ENCODE data around the gene LMF1.

The LMF1 gene

GRCh38 chr16:927406-927805 is 43.4 kb downstream of the LMF1 start:
- no peak for TF ChIP-seq FOXP2 (optimal IDR thresholded peaks at IDR 0.05; ENCODE audit: borderline replicate concordance, extremely low read depth, extremely low read length, insufficient read depth)
- TF ChIP-seq, protein P1, sequence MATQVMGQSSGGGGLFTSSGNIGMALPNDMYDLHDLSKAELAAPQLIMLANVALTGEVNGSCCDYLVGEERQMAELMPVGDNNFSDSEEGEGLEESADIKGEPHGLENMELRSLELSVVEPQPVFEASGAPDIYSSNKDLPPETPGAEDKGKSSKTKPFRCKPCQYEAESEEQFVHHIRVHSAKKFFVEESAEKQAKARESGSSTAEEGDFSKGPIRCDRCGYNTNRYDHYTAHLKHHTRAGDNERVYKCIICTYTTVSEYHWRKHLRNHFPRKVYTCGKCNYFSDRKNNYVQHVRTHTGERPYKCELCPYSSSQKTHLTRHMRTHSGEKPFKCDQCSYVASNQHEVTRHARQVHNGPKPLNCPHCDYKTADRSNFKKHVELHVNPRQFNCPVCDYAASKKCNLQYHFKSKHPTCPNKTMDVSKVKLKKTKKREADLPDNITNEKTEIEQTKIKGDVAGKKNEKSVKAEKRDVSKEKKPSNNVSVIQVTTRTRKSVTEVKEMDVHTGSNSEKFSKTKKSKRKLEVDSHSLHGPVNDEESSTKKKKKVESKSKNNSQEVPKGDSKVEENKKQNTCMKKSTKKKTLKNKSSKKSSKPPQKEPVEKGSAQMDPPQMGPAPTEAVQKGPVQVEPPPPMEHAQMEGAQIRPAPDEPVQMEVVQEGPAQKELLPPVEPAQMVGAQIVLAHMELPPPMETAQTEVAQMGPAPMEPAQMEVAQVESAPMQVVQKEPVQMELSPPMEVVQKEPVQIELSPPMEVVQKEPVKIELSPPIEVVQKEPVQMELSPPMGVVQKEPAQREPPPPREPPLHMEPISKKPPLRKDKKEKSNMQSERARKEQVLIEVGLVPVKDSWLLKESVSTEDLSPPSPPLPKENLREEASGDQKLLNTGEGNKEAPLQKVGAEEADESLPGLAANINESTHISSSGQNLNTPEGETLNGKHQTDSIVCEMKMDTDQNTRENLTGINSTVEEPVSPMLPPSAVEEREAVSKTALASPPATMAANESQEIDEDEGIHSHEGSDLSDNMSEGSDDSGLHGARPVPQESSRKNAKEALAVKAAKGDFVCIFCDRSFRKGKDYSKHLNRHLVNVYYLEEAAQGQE (IDR thresholded peaks at IDR 0.05; ENCODE audit: insufficient read depth in 1 of 2, low read depth in 2 of 2, low read length in 2 of 2), result no peak
- TF ChIP-seq TAF1 (IDR thresholded peaks at IDR 0.05; ENCODE audit: borderline replicate concordance, insufficient read depth, low read length), result no peak
- no peak for TF ChIP-seq POLR2AphosphoS5 (IDR thresholded peaks at IDR 0.05; ENCODE audit: low read depth, low read length)
- TF ChIP-seq SIN3A (IDR thresholded peaks at IDR 0.05; ENCODE audit: borderline replicate concordance, insufficient read depth, low read length), result no peak

DNA sequence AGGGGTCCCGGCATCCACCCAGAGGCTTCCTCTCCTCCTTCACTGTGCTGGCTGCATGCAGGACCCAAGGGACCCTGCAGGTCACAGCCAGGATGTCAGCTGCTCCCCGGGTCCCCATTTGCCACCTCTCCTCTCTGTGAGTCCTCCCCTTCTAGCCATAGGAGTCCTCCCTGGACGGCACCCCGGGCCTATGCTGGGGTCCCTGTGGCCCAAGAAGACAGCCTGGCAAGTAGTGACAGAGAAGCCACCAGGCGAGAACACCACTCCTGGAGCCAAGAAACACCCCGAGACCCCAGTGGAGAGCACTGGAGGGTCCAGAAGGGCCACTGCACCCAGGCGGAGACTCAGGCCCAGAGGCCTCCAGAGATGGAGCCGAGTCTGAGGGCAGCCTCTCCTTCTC is 44.1 kb downstream of the LMF1 start:
- TF ChIP-seq TAF1 (IDR thresholded peaks at IDR 0.05; ENCODE audit: borderline replicate concordance, insufficient read depth, low read length) (no peak), SIN3A (IDR thresholded peaks at IDR 0.05; ENCODE audit: borderline replicate concordance, insufficient read depth, low read length) (no peak), POLR2AphosphoS5 (IDR thresholded peaks at IDR 0.05; ENCODE audit: low read depth, low read length) (no peak), FOXP2 (optimal IDR thresholded peaks at IDR 0.05; ENCODE audit: borderline replicate concordance, extremely low read depth, extremely low read length, insufficient read depth) (no peak)
- TF ChIP-seq, protein P1 (IDR thresholded peaks at IDR 0.05; ENCODE audit: insufficient read depth in 1 of 2, low read depth in 2 of 2, low read length in 2 of 2), result no peak

- TF ChIP-seq, protein P1 (IDR thresholded peaks at IDR 0.05; ENCODE audit: insufficient read depth in 1 of 2, low read depth in 2 of 2, low read length in 2 of 2), result no peak
These were observed 46.0 kb downstream of the LMF1 start for GRCh38 chr16:924806-925205.

- TF ChIP-seq SIN3A (IDR thresholded peaks at IDR 0.05; ENCODE audit: borderline replicate concordance, insufficient read depth, low read length) (no peak), TAF1 (IDR thresholded peaks at IDR 0.05; ENCODE audit: borderline replicate concordance, insufficient read depth, low read length) (no peak)
- TF ChIP-seq, protein P1 (IDR thresholded peaks at IDR 0.05; ENCODE audit: insufficient read depth in 1 of 2, low read depth in 2 of 2, low read length in 2 of 2), result no peak
These were observed 46.7 kb downstream of the LMF1 start for GRCh38 chr16:924063-924462.

GRCh38 chr16:923184-923583 is 47.6 kb downstream of the LMF1 start:
- no peak for TF ChIP-seq POLR2AphosphoS5 (IDR thresholded peaks at IDR 0.05; ENCODE audit: low read depth, low read length)
- TF ChIP-seq, protein P1 (IDR thresholded peaks at IDR 0.05; ENCODE audit: insufficient read depth in 1 of 2, low read depth in 2 of 2, low read length in 2 of 2), result no peak
- TF ChIP-seq SIN3A (IDR thresholded peaks at IDR 0.05; ENCODE audit: borderline replicate concordance, insufficient read depth, low read length), result no peak
- TF ChIP-seq FOXP2 (optimal IDR thresholded peaks at IDR 0.05; ENCODE audit: borderline replicate concordance, extremely low read depth, extremely low read length, insufficient read depth), result no peak
- no peak for TF ChIP-seq TAF1 (IDR thresholded peaks at IDR 0.05; ENCODE audit: borderline replicate concordance, insufficient read depth, low read length)

Data from PFSK-1 (cell line).